Stimulated activated CD4-positive, alpha-beta T cell treated with anti-CD3 and anti-CD28 coated beads, Interleukin-1b, Interleukin-23, amount 100 ng/mL, for 4 hours (primary cell): ENCODE data around the gene ZNF521.
"Not testable (repeated sequence)": the region's sequence is repeated elsewhere in the genome, so short reads cannot be mapped to it uniquely, and the experiment has no call there.

ENCODE experiments used
- DNase-seq, 2 donors: peaks; one replicate each; pipeline ENCODE4 v3.0.0-alpha.2; 2020; ENCODE audit warnings: low read depth in 2 of 2

The ZNF521 gene

GRCh38 chr18:25289001-25289631 is 62.9 kb downstream of the ZNF521 start:
- DNase-seq: no peak

DNA sequence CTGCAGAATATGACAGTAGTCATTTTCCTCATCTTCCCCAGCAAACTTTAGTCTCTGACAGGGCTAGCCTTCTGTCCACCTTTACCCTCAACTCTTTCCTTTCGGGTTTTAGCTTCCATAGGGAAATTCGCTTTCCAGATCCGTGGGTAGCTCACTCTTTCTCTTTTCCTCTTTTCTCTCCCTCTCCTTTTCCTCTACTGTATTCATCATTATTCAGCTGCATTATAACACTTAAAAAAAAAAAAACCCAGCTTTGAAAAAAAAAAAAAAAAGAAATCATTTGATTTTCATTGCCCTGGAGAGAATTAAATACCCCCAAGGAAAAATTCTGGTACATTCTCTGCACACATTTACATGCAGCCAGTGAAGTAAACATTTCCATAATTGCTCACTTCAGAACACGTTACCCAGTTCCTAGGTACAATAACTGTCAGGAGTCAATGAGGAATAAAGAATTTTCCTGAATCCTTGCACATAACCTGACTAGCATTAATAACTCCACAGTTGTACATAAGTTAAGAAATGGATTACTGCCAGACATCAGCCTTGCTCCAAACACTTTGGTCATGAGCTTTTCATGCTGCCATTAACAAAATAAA is 63.5 kb downstream of the ZNF521 start:
- no peak for DNase-seq

DNA sequence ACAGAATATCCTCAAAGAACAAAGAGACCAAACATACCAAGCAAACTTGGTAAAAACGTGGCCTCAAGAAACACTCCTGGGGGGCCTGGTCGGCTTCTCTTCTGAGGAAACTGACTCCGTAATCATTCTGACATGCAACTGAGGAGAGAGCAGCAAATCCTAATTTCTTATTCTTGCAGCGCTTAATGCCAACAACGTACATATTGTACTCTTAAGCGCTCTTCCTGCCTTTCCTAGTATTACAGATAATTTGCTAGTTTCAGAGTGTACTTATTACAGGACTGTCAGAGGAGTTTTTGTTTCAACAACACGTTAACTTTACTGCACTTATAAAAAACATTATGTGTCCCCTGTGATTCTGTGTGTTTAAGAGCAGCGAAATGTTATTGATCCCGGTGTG is 64.9 kb downstream of the ZNF521 start:
- DNase-seq: no peak

GRCh38 chr18:25284861-25285550 is 67.0 kb downstream of the ZNF521 start:
- no peak for DNase-seq

- no peak for DNase-seq
These were observed 67.7 kb downstream of the ZNF521 start for GRCh38 chr18:25284281-25284680.

DNA sequence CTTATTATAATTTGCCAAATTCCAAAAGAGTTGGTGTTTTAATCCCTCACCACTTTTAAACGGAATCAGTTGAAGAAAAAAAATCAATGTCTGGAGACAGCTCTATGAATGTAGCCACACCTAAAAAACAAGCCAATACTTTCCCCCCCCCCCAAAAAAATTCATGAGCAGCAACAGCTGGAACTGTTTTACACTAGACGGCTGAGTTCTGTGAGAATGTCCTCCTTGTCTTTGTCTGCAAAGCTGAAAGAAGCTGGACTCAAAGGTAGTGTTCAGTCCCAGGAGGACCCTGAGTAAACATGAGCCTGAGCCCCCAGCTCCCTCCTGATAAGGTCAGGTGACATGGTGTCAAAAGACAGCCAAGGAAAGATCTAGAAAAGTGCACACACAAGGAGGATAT is 68.2 kb downstream of the ZNF521 start:
- no peak for DNase-seq

DNA sequence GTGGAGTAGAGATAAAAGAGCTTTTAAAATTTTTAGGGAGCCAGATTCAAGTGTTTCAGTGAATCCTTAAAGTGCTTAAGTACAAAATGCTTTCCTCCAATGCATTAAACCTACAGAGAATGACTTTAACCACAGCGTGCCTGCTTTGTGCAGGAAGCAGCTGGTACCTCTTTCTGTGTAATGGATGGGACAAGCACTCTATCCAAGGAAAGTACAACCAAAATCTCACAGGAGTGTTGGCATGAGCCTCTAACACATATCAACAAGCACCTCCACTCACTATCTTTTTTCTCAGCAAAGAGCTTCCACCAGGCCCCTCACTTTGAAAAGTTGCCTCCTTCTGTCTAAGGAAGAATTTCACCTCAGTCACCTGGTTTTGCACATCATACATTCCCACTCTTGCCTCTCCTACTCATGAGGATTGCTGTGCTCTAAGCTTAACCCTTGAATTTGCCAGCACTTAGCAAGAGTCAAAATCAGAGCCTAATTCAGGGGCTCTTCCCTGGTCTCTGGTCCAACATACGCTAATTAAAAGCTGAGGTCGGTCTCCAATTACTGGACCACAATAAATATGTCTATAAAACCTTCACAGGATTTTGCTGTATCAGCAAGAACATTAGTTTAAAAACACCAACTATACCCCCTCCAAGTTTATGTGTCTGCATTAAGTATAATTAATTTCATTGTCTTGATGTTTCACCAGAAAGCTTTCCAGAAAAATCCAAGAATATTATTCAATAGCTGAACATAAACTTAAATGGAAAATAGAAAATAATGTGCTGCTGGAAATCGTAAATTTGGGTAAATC is 68.9 kb downstream of the ZNF521 start:
- DNase-seq: no peak

GRCh38 chr18:25282282-25282681 is 69.7 kb downstream of the ZNF521 start:
- DNase-seq: no peak

DNA sequence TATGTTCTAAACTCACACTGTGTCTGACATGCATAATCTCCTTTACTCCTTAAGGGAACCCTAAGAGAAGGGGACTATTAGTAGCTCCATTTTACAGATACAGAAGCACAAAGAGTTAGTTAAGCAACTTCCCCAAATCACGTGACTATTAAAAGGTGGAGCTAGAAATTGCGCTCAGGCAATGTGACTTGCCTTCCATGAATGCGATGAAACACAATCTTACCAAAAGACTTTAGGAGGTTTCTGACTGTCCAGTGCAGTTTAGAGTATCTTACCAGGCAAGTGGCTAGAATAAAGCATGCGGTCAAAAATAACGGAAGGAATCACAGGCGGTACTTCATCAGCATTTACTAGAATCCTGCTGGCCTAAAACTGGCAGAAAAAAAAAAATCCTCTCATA is 70.4 kb downstream of the ZNF521 start:
- no peak for DNase-seq

- DNase-seq: no peak
These were observed 72.0 kb downstream of the ZNF521 start for GRCh38 chr18:25279961-25280360.

GRCh38 chr18:25279556-25279955 is 72.4 kb downstream of the ZNF521 start:
- DNase-seq: no peak

- no peak for DNase-seq
These were observed 72.8 kb downstream of the ZNF521 start for GRCh38 chr18:25279133-25279532.

DNA sequence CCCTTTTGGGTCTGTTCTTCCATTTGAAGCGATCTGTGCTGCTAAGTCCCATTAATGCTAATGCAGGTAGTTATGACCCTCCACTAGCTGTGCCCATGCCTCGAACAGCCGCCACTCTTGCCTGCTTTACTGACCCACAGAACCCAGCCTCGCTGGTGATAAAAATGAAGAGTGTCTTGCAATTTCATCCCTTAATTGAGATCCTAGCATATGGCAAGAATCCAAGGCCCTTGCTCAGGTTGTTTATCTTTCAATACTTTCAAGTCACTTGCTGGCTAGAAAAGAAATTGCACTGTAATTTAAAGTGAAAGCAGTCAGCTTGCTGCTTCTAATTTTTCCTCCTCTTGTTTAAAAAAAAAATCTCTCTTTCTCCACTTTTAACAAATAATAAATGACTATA is 73.6 kb downstream of the ZNF521 start:
- DNase-seq: no peak

DNA sequence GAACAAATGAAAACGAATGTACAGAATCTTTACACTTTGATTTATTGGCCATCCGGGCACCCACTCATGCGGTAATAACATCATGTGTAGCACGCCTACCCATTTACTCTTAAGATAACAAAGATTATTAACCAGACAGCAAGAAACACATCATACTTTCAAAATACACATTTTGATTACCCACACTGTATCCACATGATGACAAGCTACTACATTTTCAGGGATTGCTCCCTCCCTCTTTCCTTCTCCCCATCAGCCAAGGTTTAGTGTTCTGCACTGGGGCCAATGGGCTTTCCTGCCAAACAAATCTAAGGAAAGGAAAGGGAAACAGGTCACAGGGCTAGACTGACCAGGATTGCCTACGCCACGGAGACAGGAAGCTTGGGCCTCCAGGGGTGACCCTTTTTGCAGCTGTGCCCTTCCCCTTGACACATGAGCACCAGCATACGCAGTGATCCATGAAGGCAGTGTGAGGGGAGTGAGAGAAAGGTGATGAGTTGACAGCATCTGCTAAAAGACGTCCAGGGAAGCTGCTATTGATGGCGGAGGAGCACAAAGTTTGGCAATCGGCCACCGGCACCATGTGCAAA is 76.5 kb downstream of the ZNF521 start:
- no peak for DNase-seq

DNA sequence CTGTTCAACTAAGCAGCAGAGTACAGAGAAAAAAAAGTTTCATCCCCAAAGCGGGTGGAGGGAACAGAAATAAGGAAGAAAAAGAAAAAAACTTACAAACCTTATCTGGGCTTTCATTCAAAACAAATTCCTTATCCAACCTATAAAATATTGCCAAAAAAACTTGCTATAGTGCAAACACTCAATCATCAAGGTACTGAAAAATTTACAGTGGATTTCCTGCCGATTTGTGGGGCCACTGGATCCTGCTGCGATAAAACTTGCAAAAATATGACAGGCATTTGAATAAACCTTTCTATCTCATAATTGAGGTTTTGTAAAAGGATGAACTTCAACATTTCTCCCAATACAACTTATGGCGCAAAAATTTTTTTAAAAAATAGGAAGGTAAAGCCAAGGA is 77.0 kb downstream of the ZNF521 start:
- DNase-seq: no peak

DNA sequence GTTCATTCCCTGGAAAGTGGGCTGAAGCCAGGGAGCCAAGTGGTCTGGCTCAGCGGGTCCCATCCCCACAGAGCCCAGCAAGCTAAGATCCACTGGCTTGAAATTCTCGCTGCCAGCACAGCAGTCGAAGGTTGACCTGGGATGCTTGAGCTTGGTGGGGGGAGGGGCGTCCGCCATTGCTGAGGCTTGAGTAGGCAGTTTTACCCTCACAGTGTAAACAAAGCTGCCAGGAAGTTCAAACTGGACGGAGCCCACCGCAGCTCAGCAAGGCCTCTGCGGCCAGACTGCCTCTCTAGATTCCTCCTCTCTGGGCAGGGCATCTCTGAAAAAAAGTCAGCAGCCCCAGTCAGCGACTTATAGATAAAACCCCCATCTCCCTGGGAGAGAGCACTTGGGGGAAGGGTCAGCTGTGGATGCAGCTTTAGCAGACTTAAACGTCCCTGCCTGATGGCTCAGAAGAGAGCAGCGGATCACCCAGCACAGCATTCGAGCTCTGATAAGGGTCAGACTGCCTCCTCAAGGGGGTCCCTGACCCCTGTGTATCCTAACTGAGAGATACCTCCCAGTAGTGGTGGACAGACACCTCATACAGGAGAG is 84.9 kb downstream of the ZNF521 start:
- not testable (repeated sequence) for DNase-seq

DNA sequence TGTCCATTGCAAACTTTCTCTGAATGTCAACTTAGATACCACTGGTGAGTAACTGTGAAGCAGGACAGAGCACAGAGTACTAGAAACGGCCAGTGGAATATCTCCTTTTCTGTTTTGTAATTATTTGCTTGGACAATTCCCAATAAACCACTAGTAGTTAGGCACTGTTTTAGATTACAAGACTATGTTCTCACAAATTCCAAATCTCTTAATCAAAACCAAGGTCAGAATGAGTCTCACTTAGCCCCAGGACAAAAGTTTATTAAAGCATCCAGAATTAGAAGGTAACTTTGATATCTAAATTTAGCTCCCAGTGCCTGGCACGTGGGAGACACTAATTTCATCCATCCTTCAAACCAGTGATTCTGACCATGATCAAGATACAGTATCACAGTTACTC is 89.0 kb downstream of the ZNF521 start:
- DNase-seq: no peak

GRCh38 chr18:25261768-25262167 is 90.2 kb downstream of the ZNF521 start:
- DNase-seq: no peak

GRCh38 chr18:25256439-25256838 is 95.5 kb downstream of the ZNF521 start:
- DNase-seq: no peak

GRCh38 chr18:25253779-25254178 is 98.2 kb downstream of the ZNF521 start:
- DNase-seq: no peak

DNA sequence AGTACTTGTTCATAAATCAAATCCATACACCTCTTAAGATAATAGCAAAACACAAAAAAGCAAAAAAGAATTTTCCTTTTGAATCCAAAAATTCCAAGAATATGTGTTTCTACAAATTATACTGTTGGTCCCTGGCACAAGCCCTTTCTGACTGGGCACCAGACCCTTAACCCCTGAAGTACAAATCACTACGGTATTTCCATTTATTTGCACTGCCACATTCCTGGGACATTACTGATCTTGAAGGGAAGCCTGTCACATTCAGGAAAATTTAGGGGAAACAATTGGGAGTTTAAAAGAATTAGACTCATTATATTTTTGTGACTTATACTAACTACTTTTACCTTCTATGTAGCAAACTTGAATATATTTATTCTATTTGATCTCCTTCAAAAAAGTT is 98.8 kb downstream of the ZNF521 start:
- no peak for DNase-seq

GRCh38 chr18:25251068-25251467 is 100.9 kb downstream of the ZNF521 start:
- DNase-seq: no peak
